A549 (cell line): ENCODE measurements around the gene LIN7B.

Experiments
- BHLHE40 ChIP-seq: IDR thresholded peaks from 2 replicates; pipeline ENCODE4 v1.6.1; 2012; ENCODE audit warnings: low read depth, low read length, inconsistent platforms
- CHD2 ChIP-seq: fragments of 150-350 bp; IDR thresholded peaks from 2 replicates; pipeline ENCODE4 v1.6.1; 2014; ENCODE audit warnings: low read length; ENCODE audit not compliant: partially characterized antibody
- HDAC2 ChIP-seq: fragments of 200-600 bp; sonication (generic); IDR thresholded peaks from 2 replicates; pipeline ENCODE4 v1.6.1; 2016
- MYC ChIP-seq: IDR thresholded peaks from 2 replicates; pipeline ENCODE4 v1.6.1; 2012; ENCODE audit warnings: mild to moderate bottlenecking, inconsistent platforms, low read length, improper control_type of control experiment, borderline replicate concordance
- POLR2A ChIP-seq: IDR thresholded peaks from 2 replicates; pipeline ENCODE4 v1.6.1; 2012; ENCODE audit warnings: mild to moderate bottlenecking, low read length
- ZC3H11A ChIP-seq: fragments of 450-650 bp; IDR thresholded peaks from 2 replicates; pipeline ENCODE4 v1.6.1; 2014; ENCODE audit warnings: antibody characterized with exemption, mild to moderate bottlenecking
- TF ChIP-seq, protein P1 (sequence below): fragments of >200 bp; sonication (Bioruptor Twin); formaldehyde crosslinking; IDR thresholded peaks from 3 replicates; pipeline ENCODE4 v1.5.1; 2016

DNA sequence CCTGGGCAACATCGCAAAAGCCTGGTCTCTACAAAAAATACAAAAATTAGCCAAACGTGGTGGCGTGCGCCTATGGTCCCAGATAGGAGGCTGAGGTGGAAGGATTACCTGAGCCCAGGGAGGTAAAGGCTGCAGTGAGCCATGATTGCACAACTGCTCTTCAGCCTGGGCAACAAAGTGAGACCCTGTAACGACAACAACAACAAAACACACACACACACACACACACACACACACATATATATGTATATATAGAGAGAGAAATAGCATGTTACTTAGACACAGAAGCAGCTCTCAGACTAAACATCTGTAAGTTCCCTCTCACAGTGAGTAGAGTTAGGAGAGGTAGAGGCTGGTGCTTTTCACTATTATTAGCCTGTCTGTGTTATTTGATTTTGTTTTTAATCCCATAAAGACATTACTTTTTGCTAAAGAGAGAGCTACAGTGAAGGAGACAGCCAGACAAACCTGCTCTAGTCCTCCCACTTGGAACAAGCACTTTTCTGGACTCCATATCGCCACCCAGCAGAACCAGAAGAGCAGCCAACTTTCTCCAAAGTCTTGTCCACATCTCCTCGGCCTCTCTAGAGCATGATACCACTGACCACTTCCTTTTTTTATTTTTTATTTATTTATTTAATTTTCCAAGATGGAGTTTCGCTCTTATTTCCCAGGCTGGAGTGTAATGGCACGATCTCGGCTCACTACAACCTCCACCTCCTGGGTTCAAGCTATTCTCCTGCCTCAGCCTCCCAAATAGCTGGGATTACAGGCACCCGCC lies 2.8 kb upstream of the LIN7B start:
- TF ChIP-seq MYC (no peak), ZC3H11A (no peak), CHD2 (no peak), POLR2A (no peak), BHLHE40 (no peak), HDAC2 (no peak)
- TF ChIP-seq, protein P1, sequence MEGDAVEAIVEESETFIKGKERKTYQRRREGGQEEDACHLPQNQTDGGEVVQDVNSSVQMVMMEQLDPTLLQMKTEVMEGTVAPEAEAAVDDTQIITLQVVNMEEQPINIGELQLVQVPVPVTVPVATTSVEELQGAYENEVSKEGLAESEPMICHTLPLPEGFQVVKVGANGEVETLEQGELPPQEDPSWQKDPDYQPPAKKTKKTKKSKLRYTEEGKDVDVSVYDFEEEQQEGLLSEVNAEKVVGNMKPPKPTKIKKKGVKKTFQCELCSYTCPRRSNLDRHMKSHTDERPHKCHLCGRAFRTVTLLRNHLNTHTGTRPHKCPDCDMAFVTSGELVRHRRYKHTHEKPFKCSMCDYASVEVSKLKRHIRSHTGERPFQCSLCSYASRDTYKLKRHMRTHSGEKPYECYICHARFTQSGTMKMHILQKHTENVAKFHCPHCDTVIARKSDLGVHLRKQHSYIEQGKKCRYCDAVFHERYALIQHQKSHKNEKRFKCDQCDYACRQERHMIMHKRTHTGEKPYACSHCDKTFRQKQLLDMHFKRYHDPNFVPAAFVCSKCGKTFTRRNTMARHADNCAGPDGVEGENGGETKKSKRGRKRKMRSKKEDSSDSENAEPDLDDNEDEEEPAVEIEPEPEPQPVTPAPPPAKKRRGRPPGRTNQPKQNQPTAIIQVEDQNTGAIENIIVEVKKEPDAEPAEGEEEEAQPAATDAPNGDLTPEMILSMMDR: no peak
